DND-41 (cell line): ENCODE results near the gene MAML3.

ENCODE experiments used
- EZH2 ChIP-seq: IDR thresholded peaks from 3 replicates; pipeline ENCODE4 v1.6.1; 2012; ENCODE audit warnings: borderline replicate concordance, low read depth, mild to moderate bottlenecking, moderate library complexity, low read length, inconsistent platforms; ENCODE audit not compliant: severe bottlenecking
- TF ChIP-seq, protein P1 (sequence below): IDR thresholded peaks from 2 replicates; pipeline ENCODE4 v1.5.1; 2012; ENCODE audit warnings: borderline replicate concordance, low read length, moderate library complexity, mild to moderate bottlenecking; ENCODE audit not compliant: poor library complexity, severe bottlenecking; ENCODE audit errors: extremely low read depth

- TF ChIP-seq, protein P1, sequence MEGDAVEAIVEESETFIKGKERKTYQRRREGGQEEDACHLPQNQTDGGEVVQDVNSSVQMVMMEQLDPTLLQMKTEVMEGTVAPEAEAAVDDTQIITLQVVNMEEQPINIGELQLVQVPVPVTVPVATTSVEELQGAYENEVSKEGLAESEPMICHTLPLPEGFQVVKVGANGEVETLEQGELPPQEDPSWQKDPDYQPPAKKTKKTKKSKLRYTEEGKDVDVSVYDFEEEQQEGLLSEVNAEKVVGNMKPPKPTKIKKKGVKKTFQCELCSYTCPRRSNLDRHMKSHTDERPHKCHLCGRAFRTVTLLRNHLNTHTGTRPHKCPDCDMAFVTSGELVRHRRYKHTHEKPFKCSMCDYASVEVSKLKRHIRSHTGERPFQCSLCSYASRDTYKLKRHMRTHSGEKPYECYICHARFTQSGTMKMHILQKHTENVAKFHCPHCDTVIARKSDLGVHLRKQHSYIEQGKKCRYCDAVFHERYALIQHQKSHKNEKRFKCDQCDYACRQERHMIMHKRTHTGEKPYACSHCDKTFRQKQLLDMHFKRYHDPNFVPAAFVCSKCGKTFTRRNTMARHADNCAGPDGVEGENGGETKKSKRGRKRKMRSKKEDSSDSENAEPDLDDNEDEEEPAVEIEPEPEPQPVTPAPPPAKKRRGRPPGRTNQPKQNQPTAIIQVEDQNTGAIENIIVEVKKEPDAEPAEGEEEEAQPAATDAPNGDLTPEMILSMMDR: no peak
- TF ChIP-seq EZH2: no peak
Measured at GRCh38 chr4:140112576-140112975, 41.4 kb downstream of the MAML3 start.
